Uterus (tissue), 4 donors: ENCODE results near the gene ITGA11. TPM values are rescaled to one million over a fixed set of nuclear protein-coding genes. Genes with fewer than 3 reads are reported as not detected.

Source experiments
- DNase-seq, 2 donors: peaks; one replicate each; pipeline ENCODE4 v3.0.0-alpha.2; 2019 to 2020
- H3K27ac ChIP-seq, 2 donors: fragments of 200-600 bp; sonication (generic); 1 replicate in 1 of 2; 2 replicates in 1 of 2; pipeline ENCODE4 v1.5.1; 2016 to 2018
- H3K27me3 ChIP-seq, 2 donors: fragments of 200-600 bp; sonication (generic); one replicate each; pipeline ENCODE4 v1.5.1; 2018 to 2019; ENCODE audit warnings: control low read depth in 1 of 2
- H3K36me3 ChIP-seq, 2 donors: fragments of 200-600 bp; sonication (generic); one replicate each; pipeline ENCODE4 v1.5.1; 2019; ENCODE audit warnings: control low read depth in 1 of 2
- H3K4me1 ChIP-seq, 2 donors: fragments of 200-600 bp; sonication (generic); one replicate each; pipeline ENCODE4 v1.5.1; 2018 to 2019; ENCODE audit warnings: control low read depth in 1 of 2
- H3K4me3 ChIP-seq, 2 donors: fragments of 200-600 bp; sonication (generic); 1 replicate in 1 of 2; 2 replicates in 1 of 2; pipeline ENCODE4 v1.5.1; 2018 to 2019; ENCODE audit warnings: mild to moderate bottlenecking in 1 of 2
- H3K9me3 ChIP-seq, 2 donors: fragments of 200-600 bp; sonication (generic); one replicate each; pipeline ENCODE4 v1.5.1; 2019; ENCODE audit warnings: control low read depth in 1 of 2
- POLR2A ChIP-seq, 2 donors: fragments of 450-650 bp; IDR thresholded peaks; one replicate each; pipeline ENCODE4 v1.6.1; 2016; ENCODE audit warnings: antibody characterized with exemption in 2 of 2, mild to moderate bottlenecking in 1 of 2, moderate library complexity in 1 of 2
- intact Hi-C: fragments of 100-400 bp; cut with DNase I; formaldehyde crosslinking; loops from one replicate; pipeline ENCODE4 v1.15.1; 2023; ENCODE audit warnings: low total_unique reads
- total RNA-seq, 4 donors: library from RNA; depleted of rRNA in 3 of 4; stranded (reverse); fragments of >200 nt in 3 of 4; gene quantifications; one replicate each; pipeline versions ENCODE4 v1.1.0 to v1.2.4, GENCODE V29; 2014 to 2023
- TF ChIP-seq, protein P1 (sequence below), 4 experiments: fragments of 200-600 bp in 2 of 4; fragments of 450-650 bp in 2 of 4; sonication (generic) in 2 of 4; IDR thresholded peaks; one replicate each; pipeline ENCODE4 v1.5.1; 2016 to 2019; ENCODE audit warnings: antibody characterized with exemption in 4 of 4, mild to moderate bottlenecking in 2 of 4, moderate library complexity in 1 of 4
- donor health status: DM: yes; HTN: yes; CAD: no.

ITGA11 gene
- total RNA-seq, 4 donors from 2014 or later: 37.3 to 106 (median 61.1) TPM

DNA sequence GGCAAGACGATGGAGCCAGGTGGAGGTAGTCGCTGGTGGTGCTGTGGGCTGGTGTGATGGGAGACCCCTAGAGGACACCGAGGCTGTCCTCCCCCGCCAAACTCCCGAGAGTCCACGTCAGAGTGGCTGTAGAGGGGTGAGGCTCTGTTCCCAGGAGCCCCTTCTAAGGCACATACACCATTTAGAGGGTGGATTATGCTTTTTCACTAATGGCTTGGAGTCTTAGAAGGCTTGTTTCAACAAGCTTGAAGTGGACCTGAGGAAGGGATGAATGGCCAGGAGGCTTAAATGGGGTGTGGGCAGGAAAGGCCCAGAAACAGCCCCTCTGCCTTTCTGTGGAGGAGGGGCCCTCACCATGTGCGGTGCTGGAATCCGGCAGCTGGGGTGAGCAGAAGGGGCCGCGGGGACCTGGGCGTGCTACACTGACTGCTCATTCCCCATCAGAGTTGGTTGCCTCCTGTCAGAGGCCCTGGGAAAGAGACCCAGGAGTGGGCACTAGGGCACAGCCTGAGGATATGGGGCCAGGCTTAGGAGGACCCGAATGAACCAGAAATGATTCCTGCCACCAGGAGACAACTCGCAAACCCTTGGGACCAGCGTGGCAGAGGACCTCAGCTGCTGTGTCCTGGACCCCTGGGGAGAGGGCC is 88.3 kb downstream of the ITGA11 start:
- Histone ChIP-seq H3K9me3 (no peaks in the 10 kb centered on the region), H3K4me3 (no peak overlapping the region), H3K27ac (peak overlapping the region; percentile 83 to 85), H3K27me3 (no peaks in the 10 kb centered on the region), H3K36me3 (no peaks in the 10 kb centered on the region), H3K4me1 (peaks cover 14 to 16% of the 10 kb centered on the region in 2 donors)
- intact Hi-C loops: no loop called here
- DNase-seq: no peak
- TF ChIP-seq, protein P1, sequence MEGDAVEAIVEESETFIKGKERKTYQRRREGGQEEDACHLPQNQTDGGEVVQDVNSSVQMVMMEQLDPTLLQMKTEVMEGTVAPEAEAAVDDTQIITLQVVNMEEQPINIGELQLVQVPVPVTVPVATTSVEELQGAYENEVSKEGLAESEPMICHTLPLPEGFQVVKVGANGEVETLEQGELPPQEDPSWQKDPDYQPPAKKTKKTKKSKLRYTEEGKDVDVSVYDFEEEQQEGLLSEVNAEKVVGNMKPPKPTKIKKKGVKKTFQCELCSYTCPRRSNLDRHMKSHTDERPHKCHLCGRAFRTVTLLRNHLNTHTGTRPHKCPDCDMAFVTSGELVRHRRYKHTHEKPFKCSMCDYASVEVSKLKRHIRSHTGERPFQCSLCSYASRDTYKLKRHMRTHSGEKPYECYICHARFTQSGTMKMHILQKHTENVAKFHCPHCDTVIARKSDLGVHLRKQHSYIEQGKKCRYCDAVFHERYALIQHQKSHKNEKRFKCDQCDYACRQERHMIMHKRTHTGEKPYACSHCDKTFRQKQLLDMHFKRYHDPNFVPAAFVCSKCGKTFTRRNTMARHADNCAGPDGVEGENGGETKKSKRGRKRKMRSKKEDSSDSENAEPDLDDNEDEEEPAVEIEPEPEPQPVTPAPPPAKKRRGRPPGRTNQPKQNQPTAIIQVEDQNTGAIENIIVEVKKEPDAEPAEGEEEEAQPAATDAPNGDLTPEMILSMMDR (IDR thresholded peaks at IDR 0.05): no peak
- no peak for TF ChIP-seq POLR2A (IDR thresholded peaks at IDR 0.05)

DNA sequence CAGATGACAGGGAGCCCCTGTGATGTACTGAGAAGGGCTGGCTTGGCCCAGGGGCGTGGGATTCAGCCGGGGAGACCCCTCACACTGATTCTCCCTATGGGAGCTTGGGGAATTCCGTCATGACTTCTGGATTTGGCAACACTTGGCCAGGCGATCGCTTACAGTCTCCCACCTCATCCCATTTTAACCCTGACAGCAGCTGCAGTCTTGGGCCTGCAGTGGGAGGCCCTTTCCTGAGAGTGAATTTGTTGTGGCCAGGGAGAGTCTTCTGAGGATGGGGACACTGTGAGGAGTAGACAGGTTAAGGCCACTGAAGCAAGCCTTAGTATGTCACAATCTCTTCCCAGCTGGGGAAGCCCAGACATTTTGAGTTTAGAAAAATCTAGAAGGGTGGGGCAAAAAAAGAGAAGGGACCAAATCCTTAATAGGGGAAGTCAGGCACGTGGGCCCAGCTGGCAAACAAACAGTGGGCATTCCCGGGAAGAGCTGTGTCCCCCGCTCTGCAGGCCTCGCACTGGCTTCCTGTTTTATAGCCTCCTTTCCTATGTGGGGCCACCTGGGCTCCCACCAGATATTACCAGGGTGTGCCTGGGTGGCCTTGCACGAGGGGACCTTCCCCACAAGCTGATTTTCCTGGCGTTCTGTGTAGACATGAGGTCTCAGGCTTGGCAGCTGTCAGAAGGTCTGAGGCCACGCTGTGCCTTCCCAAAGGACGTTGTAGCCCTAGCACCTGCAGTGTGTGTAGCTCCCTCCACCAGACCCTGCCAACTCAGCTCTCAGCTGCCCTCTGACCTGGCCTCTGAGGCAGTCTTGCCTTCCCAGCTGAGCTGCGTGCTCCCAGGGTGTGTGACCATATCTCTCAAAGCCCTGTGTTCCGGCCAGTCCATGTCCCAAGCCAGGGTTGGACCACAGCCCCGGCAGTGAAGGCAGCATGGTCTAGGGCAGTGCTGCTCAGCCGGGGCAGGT is 89.9 kb downstream of the ITGA11 start:
- peak overlapping the region; percentile 83 to 85 for H3K27ac ChIP-seq
- H3K36me3 ChIP-seq: no peaks in the 10 kb centered on the region
- TF ChIP-seq, protein P1 (IDR thresholded peaks at IDR 0.05): no peak
- no peak for TF ChIP-seq POLR2A (IDR thresholded peaks at IDR 0.05)
- DNase-seq: peak; percentile 64 to 66
- H3K4me3 ChIP-seq: no peak overlapping the region
- no peaks in the 10 kb centered on the region for H3K9me3 ChIP-seq
- peaks cover 14 to 16% of the 10 kb centered on the region in 2 donors for H3K4me1 ChIP-seq
- H3K27me3 ChIP-seq: no peaks in the 10 kb centered on the region
- intact Hi-C loops: no loop called here

DNA sequence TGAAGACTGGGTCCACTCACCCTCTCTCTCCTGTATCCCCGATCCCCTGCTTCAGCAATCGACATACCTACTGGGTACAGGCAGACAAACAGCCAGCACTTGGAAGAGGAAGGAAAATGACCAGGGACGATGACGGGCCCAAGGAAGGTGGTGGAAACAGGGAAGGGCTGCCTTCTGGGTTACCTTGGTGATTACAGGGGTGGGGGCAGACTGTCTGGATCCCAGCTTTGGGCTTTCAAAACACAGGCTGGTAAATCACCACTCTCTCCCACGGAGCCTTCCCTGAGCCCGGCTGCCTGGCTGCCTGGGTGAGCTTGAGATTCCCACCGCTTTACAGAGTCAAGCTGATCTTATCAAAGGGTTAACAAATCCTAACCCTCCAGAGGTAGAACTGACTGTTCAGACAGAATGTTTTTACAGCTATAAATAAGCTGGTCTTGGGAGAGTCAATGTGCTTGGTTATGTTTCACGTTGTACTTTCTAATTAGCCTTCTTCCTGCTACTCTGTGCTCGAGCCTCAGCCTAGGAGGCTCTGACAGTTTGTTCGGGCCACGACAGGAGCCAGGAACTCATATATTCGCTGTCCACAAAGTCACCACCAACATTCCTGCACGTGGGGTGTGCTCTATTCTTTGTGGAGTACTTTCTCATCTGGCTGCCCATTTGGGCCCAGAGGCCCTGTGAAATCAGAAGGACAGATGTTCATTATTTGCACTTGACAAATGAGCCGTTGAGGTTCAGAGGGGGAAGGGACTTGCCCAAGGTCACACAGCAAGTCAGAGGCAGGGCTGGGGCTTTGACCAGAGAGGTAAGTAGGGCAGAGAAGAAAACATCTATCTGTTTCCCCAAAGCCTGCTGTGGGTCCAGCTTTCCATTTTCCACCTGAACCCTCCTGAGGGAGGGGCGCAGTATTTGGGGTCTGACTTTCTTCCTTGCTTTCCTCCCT is 91.0 kb downstream of the ITGA11 start:
- Histone ChIP-seq H3K4me3 (no peak overlapping the region), H3K9me3 (no peaks in the 10 kb centered on the region), H3K27ac (peak overlapping the region; percentile 83 to 85), H3K36me3 (no peaks in the 10 kb centered on the region), H3K4me1 (peaks cover 14 to 16% of the 10 kb centered on the region in 2 donors), H3K27me3 (no peaks in the 10 kb centered on the region)
- DNase-seq: peak; percentile 51 to 81
- TF ChIP-seq, protein P1 (IDR thresholded peaks at IDR 0.05): peak in 1 of 4 experiments; percentile 14
- TF ChIP-seq POLR2A (IDR thresholded peaks at IDR 0.05): no peak
- intact Hi-C loops: no loop called here

DNA sequence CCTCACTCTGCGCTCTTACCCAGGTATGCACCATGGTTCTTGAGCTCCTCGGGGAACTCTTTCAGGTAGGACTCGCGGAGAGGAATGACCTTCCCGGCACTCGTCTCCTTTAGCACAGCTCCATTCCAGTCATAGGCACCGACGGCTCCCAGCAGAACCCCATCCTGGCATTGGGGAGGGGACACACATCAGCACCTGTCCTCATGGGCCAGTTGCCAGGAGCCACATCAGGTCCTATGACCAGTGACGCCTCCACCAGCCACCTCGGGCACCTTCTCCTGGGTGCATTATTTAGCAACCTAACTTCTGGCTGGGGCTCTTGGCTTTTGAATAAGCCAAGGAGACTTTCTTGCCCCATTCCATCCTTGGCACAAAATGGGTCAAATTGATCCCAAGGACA is 92.5 kb downstream of the ITGA11 start:
- Histone ChIP-seq H3K4me1 (peaks cover 14 to 30% of the 10 kb centered on the region in 2 donors), H3K36me3 (no peaks in the 10 kb centered on the region), H3K27me3 (no peaks in the 10 kb centered on the region), H3K27ac (peak overlapping the region; percentile 83 to 85), H3K4me3 (no peak overlapping the region), H3K9me3 (no peaks in the 10 kb centered on the region)
- DNase-seq: no peak
- TF ChIP-seq, protein P1 (IDR thresholded peaks at IDR 0.05): no peak
- TF ChIP-seq POLR2A (IDR thresholded peaks at IDR 0.05): no peak
- intact Hi-C loops: no loop called here
